Neuron (in vitro differentiated cells): Measurements from ENCODE around the gene TYSND1.
A peak's percentile ranks its signal among the peaks of the same experiment; 100 is the strongest.
"Not testable (repeated sequence)": the region's sequence is repeated elsewhere in the genome, so short reads cannot be mapped to it uniquely, and the experiment has no call there.

Experiments used
- H2AFZ ChIP-seq: one replicate; pipeline ENCODE4 v1.6.1; 2013; ENCODE audit warnings: low read depth, mild to moderate bottlenecking, inconsistent platforms, low read length, moderate library complexity
- H3K27me3 ChIP-seq: one replicate; pipeline ENCODE4 v1.6.1; 2013; ENCODE audit warnings: low read length; ENCODE audit not compliant: insufficient read depth
- H3K36me3 ChIP-seq: one replicate; pipeline ENCODE4 v1.6.1; 2013; ENCODE audit warnings: low read length; ENCODE audit not compliant: insufficient read depth
- H3K4me1 ChIP-seq: one replicate; pipeline ENCODE4 v1.6.1; 2013; ENCODE audit warnings: low read length; ENCODE audit not compliant: insufficient read depth
- H3K4me3 ChIP-seq: 2 replicates; pipeline ENCODE4 v1.5.1; 2013; ENCODE audit warnings: mild to moderate bottlenecking, low read length, moderate library complexity
- H3K9me3 ChIP-seq: one replicate; pipeline ENCODE4 v1.6.1; 2013; ENCODE audit warnings: low read length

The TYSND1 gene

DNA sequence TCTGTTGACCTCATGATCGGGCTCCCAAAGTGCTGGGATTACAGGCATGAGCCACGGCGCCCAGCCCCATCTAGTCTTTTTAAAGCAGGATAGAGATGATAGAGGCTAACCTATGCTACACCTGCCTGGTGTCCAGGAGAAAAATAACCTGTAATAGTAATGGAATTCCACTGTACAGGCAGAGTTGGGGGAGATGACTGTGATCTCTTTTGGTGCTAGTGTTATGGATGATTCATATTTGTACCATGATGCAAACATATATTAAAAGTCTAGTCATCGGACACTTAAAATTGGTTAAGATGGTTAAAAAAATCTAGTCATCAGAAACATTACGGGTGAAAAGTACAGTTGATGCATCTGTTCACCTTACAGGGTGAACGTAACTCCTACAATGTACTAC is 29.9 kb upstream of the TYSND1 start:
- Histone ChIP-seq H3K36me3 (no peaks in the 10 kb centered on the region), H3K4me1 (no peaks in the 10 kb centered on the region), H3K27me3 (no peaks in the 10 kb centered on the region), H3K9me3 (peaks cover 3% of the 10 kb centered on the region), H3K4me3 (no peak overlapping the region), H2AFZ (no peak overlapping the region)

DNA sequence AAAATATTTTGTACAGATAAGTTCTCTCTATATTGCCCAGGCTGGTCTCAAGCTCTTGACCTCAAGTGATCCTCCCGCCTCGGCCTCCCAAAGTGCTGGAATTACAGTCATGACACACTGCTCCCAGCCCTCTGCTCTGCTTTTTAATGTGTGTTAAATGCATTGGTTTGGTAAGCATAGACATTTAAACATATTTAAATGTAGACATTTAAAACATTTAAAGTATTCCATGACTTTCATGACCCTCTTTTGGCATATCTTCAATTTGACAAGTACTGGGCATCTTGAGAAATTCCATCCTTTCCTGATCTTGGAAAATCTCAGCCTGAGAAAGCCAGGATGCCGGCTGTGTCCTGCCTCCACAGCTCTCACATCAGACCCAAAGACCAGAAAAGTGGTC is 29.0 kb upstream of the TYSND1 start:
- Histone ChIP-seq H3K36me3 (no peaks in the 10 kb centered on the region), H2AFZ (no peak overlapping the region), H3K9me3 (peaks cover 3% of the 10 kb centered on the region), H3K4me1 (no peaks in the 10 kb centered on the region), H3K4me3 (no peak overlapping the region), H3K27me3 (no peaks in the 10 kb centered on the region)

DNA sequence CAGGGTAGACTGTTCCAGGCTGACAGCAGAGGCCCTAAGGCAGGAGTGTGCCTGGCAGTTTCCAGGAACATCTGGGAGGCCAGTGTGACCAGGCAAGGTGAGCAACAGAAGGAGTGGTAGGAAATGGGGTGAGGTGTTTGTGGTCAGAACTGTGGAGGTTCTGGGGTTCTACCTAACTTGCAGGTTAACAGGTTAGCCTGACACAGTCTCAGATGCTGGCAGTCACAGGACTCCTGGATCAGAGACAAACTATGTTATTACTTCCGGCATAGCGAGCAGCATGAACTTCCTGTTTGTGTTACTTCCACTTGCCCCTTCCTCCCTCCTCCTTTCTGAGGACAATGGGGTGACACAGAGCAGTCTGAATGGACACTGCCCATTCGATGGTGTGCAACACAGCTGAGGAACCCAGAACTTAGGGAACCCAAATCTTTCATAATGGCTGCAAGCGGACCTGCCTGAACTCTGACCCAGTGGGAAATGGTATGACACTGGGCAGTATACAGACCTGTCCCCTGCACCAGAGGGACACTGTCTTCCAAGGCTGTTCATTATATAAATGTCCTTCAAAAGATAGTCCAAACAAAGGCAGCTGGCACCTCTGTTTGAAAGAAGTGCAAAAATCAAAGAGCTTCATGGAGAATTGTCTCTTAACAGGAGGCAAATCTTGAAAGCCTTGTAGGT is 27.7 kb upstream of the TYSND1 start:
- Histone ChIP-seq H3K27me3 (no peaks in the 10 kb centered on the region), H3K4me3 (no peak overlapping the region), H2AFZ (no peak overlapping the region), H3K9me3 (no peaks in the 10 kb centered on the region), H3K4me1 (peaks cover 4% of the 10 kb centered on the region), H3K36me3 (no peaks in the 10 kb centered on the region)

DNA sequence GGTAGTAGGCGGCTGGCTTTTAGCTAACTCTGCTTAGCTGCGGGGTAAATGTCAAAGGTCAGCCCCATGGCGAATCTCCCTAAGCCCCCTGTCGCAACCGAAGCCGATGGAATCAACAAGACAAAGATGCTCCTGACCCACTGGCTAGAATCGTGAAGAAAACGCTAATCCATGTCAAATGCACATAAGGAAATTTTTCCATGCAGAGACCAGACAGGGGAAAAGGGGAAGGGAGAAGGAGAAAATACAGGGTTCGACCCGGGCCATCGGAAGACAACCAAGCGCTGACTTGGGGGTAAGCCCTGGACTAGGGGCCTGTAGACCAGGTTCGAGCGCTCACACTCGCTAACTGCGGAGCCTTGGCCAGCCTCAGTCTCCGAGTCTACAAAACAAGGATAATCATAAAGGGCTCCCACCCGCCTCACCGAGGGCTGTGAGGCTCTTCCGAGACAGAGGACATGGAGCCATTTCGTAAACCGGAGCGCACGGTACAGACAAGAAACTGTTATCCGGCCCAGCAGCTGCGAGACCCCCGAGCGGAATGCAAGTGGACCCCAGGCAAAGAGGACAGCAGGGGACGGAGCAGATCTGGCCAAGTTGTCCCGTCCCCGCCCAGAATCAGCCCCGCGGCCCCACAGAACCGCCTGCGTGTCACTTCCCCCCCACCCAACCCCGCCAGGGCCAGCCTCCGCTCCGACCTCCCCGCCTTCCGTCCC is 23.3 kb upstream of the TYSND1 start:
- Histone ChIP-seq H2AFZ (no peak overlapping the region), H3K27me3 (no peaks in the 10 kb centered on the region), H3K4me3 (peak overlapping the region; percentile 95), H3K4me1 (peaks cover 4% of the 10 kb centered on the region), H3K9me3 (no peaks in the 10 kb centered on the region), H3K36me3 (peaks cover 15% of the 10 kb centered on the region)

DNA sequence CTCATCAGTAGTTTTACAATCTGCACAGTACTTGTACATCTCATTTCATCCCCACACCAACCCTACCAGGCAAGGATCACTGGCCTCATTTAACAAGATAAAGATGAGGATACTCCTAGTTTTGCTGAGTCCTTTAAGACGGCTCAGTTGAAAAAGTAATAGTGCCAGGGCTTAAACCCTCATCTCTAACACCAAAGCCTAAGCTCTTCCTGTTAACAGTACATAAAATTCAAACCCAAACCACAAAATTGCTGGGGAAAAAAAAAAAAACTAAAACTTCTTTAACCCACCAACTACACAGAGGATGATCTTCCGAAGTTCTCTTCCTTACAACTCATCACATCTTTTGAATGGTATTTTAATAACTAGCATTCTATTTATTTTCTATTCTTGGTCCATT is 22.5 kb upstream of the TYSND1 start:
- Histone ChIP-seq H3K9me3 (no peaks in the 10 kb centered on the region), H3K36me3 (peaks cover 17% of the 10 kb centered on the region), H3K4me1 (peaks cover 4% of the 10 kb centered on the region), H2AFZ (no peak overlapping the region), H3K27me3 (no peaks in the 10 kb centered on the region), H3K4me3 (peak overlapping the region; percentile 95)

DNA sequence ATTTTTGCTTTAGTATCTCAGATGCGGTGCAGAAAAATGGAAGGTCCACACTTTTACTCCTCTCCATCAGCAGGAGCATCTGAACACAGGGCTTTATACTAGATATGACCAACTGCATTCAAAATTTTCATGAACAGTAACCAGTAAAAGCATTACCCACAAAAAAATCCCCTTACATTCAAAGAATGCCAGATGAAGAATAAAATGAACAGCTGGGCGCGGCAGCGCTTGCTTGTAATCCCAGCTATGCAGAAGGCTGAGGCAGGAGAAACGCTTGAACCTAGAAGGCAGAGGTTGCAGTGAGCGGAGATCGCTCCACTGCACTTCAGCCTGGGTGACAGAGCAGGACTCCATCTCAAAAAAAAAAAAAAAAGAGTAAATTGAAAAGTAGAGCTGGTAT is 20.7 kb upstream of the TYSND1 start:
- no peak overlapping the region for H2AFZ ChIP-seq
- H3K36me3 ChIP-seq, result peaks cover 17% of the 10 kb centered on the region
- H3K4me1 ChIP-seq, result peaks cover 4% of the 10 kb centered on the region
- H3K4me3 ChIP-seq, result no peak overlapping the region
- H3K27me3 ChIP-seq, result no peaks in the 10 kb centered on the region
- no peaks in the 10 kb centered on the region for H3K9me3 ChIP-seq

DNA sequence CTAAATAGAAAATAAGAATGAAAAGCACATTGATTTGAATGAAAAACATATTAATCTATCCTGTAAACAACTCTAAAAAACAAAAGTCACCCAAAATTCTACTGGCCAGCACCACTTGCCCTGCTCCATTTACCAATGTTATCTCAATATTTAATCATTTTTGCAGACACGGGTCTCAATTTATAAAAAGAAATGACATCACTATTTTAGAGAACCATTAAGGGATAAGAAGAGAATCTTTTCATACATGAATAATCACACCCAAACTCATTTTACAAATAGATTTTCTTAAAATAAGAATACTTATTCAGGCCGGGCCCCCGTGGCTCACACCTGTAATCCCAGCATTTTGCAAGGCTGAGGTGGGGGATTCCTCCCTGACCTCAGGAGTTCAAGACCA is 19.9 kb upstream of the TYSND1 start:
- Histone ChIP-seq H3K36me3 (peaks cover 24% of the 10 kb centered on the region), H2AFZ (no peak overlapping the region), H3K4me1 (peaks cover 4% of the 10 kb centered on the region), H3K9me3 (no peaks in the 10 kb centered on the region), H3K27me3 (no peaks in the 10 kb centered on the region), H3K4me3 (no peak overlapping the region)

DNA sequence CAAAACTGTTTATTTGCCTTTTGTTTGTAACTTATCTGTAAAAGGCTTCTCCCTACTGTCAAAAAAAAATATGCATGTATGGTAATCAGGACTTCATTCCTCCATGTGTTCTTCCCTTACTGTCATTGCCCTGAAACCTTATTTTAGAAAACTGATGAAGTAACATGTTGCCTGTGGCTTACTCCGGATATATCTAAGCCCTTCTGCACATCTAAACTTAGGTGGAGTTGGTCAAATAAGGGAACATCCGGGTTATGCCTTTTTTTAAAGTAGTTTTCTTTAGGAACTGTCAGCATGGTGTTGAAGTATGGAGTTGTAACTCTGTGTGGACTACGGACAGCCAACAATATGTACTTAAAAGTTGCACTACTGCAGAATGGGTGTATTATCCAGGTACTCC is 17.7 kb upstream of the TYSND1 start:
- Histone ChIP-seq H3K4me3 (no peak overlapping the region), H3K4me1 (no peaks in the 10 kb centered on the region), H2AFZ (no peak overlapping the region), H3K27me3 (no peaks in the 10 kb centered on the region), H3K36me3 (peaks cover 46% of the 10 kb centered on the region), H3K9me3 (no peaks in the 10 kb centered on the region)

DNA sequence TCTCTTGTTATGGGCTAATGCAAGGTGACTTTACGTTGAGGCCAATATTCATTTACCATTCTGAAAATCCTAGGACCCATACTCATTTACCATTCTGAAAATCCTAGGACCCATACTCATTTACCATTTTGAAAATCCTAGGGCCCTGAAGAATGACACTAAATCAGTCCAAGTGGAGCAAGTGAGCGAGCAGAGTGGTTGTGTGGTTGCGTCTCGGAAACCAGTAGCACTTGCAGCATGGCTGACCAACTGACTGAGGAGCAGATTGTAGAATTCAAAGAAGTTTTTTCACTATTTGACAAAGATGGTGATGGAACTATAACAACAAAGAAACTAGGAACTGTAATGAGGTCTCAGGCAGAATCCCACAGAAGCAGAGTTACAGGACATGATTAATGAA is 16.9 kb upstream of the TYSND1 start:
- no peaks in the 10 kb centered on the region for H3K4me1 ChIP-seq
- H2AFZ ChIP-seq, result no peak overlapping the region
- H3K4me3 ChIP-seq, result no peak overlapping the region
- no peaks in the 10 kb centered on the region for H3K9me3 ChIP-seq
- peaks cover 46% of the 10 kb centered on the region for H3K36me3 ChIP-seq
- no peaks in the 10 kb centered on the region for H3K27me3 ChIP-seq

DNA sequence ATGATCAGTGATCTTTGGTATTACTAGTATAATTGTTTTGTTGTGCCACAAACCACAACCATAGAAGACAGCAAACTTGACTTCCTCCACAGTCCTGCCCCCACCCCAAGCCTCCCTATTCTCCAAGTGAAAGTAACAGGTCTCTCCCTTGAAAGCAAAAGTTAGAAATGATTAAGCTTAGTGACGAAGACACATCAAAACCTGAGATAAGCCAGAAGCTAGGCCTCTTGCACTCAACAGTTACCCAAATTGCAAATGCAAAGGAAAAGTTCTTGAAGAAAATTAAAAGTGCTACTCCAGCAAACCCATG is 16.3 kb upstream of the TYSND1 start:
- H3K27me3 ChIP-seq, result no peaks in the 10 kb centered on the region
- H3K4me3 ChIP-seq, result no peak overlapping the region
- no peak overlapping the region for H2AFZ ChIP-seq
- H3K4me1 ChIP-seq, result no peaks in the 10 kb centered on the region
- H3K36me3 ChIP-seq, result peaks cover 52% of the 10 kb centered on the region
- no peaks in the 10 kb centered on the region for H3K9me3 ChIP-seq

DNA sequence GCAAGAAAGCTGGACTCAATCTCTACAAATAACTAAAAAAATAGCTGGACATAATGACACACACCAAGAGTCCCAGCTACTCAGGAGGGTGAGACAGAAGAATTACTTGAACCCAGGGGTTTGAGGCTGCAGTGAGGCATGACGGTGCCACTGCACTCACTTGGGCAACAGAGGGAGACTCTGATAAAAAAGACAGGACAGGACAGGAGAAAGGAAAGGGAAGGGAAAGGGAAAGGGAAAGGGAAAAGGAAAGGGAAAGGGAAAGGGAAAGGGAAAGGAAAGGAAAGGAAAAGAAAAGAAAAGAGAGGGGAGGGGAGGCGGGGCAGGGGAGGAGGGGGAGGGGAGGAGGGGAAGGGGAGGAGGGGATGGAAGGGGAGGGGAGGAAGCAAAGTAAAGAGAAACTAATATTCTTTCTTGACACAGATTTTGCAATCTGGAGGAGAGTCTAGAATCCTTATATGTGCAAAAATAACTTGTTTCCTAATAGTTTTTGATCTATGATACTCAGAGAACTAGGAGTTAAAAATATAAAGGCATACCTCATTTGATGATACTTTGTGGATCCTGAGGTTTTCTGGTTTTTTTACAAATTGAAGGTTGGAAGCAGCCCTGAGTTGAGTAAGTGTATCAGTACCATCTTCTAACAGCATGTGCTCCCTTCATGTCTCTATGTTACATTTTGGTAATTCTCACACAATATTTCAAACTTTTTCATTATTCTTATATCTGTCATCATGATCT is 15.8 kb upstream of the TYSND1 start:
- Histone ChIP-seq H2AFZ (no peak overlapping the region), H3K9me3 (no peaks in the 10 kb centered on the region), H3K4me1 (no peaks in the 10 kb centered on the region), H3K27me3 (no peaks in the 10 kb centered on the region), H3K36me3 (peaks cover 57% of the 10 kb centered on the region), H3K4me3 (no peak overlapping the region)

DNA sequence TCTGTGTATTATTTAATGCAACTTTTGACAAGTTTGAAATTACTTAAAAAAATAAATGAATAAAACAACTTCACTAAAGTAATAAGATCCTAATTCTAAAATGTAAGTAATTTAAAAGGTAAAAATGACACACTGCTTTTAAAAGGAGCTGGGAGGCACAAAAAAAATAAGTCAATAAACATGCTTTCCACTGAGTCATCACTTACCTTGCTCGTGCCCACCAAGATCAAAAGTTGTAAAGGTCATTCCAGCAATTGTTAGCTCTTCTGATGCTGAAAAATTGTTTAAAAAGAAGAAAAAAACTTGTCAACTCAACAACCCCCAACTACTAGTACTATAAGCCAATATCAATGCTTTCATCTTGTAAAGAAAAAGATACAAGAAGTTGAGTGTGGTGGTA is 14.3 kb upstream of the TYSND1 start:
- Histone ChIP-seq H3K4me1 (no peaks in the 10 kb centered on the region), H3K4me3 (no peak overlapping the region), H3K36me3 (peaks cover 64% of the 10 kb centered on the region)

DNA sequence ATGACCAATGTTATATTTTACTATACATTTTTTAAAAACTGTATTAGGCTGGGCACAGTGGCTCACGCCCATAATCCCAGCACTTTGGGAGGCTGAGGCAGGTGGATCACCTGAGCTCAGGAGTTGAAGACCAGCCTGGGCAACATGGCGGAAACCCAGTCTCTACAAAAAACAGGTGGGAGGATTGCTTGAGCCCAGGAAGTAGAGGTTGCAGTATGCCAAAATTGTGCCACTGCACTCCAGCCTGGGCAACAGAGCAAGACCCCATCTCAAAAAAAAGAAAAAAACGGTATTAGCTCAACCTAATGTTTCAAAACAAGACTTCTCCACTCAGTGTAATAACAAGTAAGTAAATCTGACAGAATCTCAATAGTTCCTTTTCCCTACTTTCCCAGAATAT is 12.9 kb upstream of the TYSND1 start:
- H2AFZ ChIP-seq, H3K27me3 ChIP-seq, H3K4me1 ChIP-seq, H3K4me3 ChIP-seq, H3K9me3 ChIP-seq: not testable (repeated sequence)
- peaks cover 70% of the 10 kb centered on the region for H3K36me3 ChIP-seq

More for the DNA sequence above, 14.3 kb upstream of the TYSND1 start:
- Histone ChIP-seq H2AFZ (no peak overlapping the region), H3K9me3 (no peaks in the 10 kb centered on the region), H3K27me3 (no peaks in the 10 kb centered on the region)
